ENCODE results near the gene SEMA5A. TPM values are rescaled to one million over a fixed set of nuclear protein-coding genes. Genes with fewer than 3 reads are reported as not detected.

The SEMA5A gene
- total RNA-seq, 2 donors from 2014 or later = not detected

GRCh38 chr5:9515436-9515835 is 30.4 kb downstream of the SEMA5A start:
- H3K36me3 Mint-ChIP-seq = no peaks in the 10 kb centered on the region
- peaks cover 6% of the 10 kb centered on the region for H3K9me3 Mint-ChIP-seq
- no peak overlapping the region for H3K27ac Mint-ChIP-seq
- H3K4me3 Mint-ChIP-seq = no peak overlapping the region
- no peaks in the 10 kb centered on the region for H3K27me3 Mint-ChIP-seq
- no peak for ATAC-seq
- DNase-seq (ENCODE audit: low spot score) = no peak
- no peaks in the 10 kb centered on the region for H3K4me1 Mint-ChIP-seq (ENCODE audit: low read depth in 2 of 2)

GRCh38 chr5:9514968-9515367 is 30.9 kb downstream of the SEMA5A start:
- no peak for DNase-seq (ENCODE audit: low spot score)
- Mint-ChIP-seq H3K4me3 (no peak overlapping the region), H3K9me3 (peaks cover 6% of the 10 kb centered on the region), H3K27ac (no peak overlapping the region), H3K27me3 (no peaks in the 10 kb centered on the region), H3K4me1 (ENCODE audit: low read depth in 2 of 2) (no peaks in the 10 kb centered on the region), H3K36me3 (no peaks in the 10 kb centered on the region)
- ATAC-seq = no peak

- no peaks in the 10 kb centered on the region for H3K27me3 Mint-ChIP-seq
- H3K4me1 Mint-ChIP-seq (ENCODE audit: low read depth in 2 of 2) = no peaks in the 10 kb centered on the region
- H3K27ac Mint-ChIP-seq = no peak overlapping the region
- DNase-seq (ENCODE audit: low spot score) (no peak), ATAC-seq (no peak)
- H3K36me3 Mint-ChIP-seq = no peaks in the 10 kb centered on the region
- peaks cover 4% of the 10 kb centered on the region for H3K9me3 Mint-ChIP-seq
- no peak overlapping the region for H3K4me3 Mint-ChIP-seq
Measured at GRCh38 chr5:9513827-9514226, 32.0 kb downstream of the SEMA5A start.

GRCh38 chr5:9512457-9512856 is 33.4 kb downstream of the SEMA5A start:
- no peak overlapping the region for H3K27ac Mint-ChIP-seq
- H3K36me3 Mint-ChIP-seq = no peaks in the 10 kb centered on the region
- DNase-seq (ENCODE audit: low spot score) = no peak
- no peaks in the 10 kb centered on the region for H3K27me3 Mint-ChIP-seq
- H3K4me3 Mint-ChIP-seq = no peak overlapping the region
- no peaks in the 10 kb centered on the region for H3K4me1 Mint-ChIP-seq (ENCODE audit: low read depth in 2 of 2)
- no peak for ATAC-seq
- H3K9me3 Mint-ChIP-seq = peaks cover 12% of the 10 kb centered on the region

GRCh38 chr5:9507974-9508373 is 37.9 kb downstream of the SEMA5A start:
- H3K27me3 Mint-ChIP-seq = no peaks in the 10 kb centered on the region
- ATAC-seq (no peak), DNase-seq (ENCODE audit: low spot score) (no peak)
- H3K4me3 Mint-ChIP-seq = no peak overlapping the region
- H3K36me3 Mint-ChIP-seq = no peaks in the 10 kb centered on the region
- no peak overlapping the region for H3K27ac Mint-ChIP-seq
- H3K4me1 Mint-ChIP-seq (ENCODE audit: low read depth in 2 of 2) = no peaks in the 10 kb centered on the region
- peaks cover 8% of the 10 kb centered on the region for H3K9me3 Mint-ChIP-seq

GRCh38 chr5:9505225-9505624 is 40.6 kb downstream of the SEMA5A start:
- H3K27me3 Mint-ChIP-seq = no peaks in the 10 kb centered on the region
- peaks cover 8% of the 10 kb centered on the region for H3K9me3 Mint-ChIP-seq
- H3K4me1 Mint-ChIP-seq (ENCODE audit: low read depth in 2 of 2) = no peaks in the 10 kb centered on the region
- no peak overlapping the region for H3K27ac Mint-ChIP-seq
- H3K4me3 Mint-ChIP-seq = no peak overlapping the region
- H3K36me3 Mint-ChIP-seq = no peaks in the 10 kb centered on the region
- ATAC-seq (no peak), DNase-seq (ENCODE audit: low spot score) (no peak)

GRCh38 chr5:9502864-9503263 is 43.0 kb downstream of the SEMA5A start:
- Mint-ChIP-seq H3K4me3 (no peak overlapping the region), H3K36me3 (no peaks in the 10 kb centered on the region), H3K4me1 (ENCODE audit: low read depth in 2 of 2) (no peaks in the 10 kb centered on the region), H3K27me3 (no peaks in the 10 kb centered on the region), H3K27ac (no peak overlapping the region), H3K9me3 (no peaks in the 10 kb centered on the region)
- DNase-seq (ENCODE audit: low spot score) (no peak), ATAC-seq (no peak)

- H3K27ac Mint-ChIP-seq = no peak overlapping the region
- no peaks in the 10 kb centered on the region for H3K4me1 Mint-ChIP-seq (ENCODE audit: low read depth in 2 of 2)
- DNase-seq (ENCODE audit: low spot score) = no peak
- H3K36me3 Mint-ChIP-seq = no peaks in the 10 kb centered on the region
- H3K9me3 Mint-ChIP-seq = no peaks in the 10 kb centered on the region
- no peak overlapping the region for H3K4me3 Mint-ChIP-seq
- ATAC-seq = no peak
- H3K27me3 Mint-ChIP-seq = no peaks in the 10 kb centered on the region
Measured at GRCh38 chr5:9502050-9502834, 43.6 kb downstream of the SEMA5A start.

GRCh38 chr5:9500625-9501024 is 45.2 kb downstream of the SEMA5A start:
- Mint-ChIP-seq H3K36me3 (no peaks in the 10 kb centered on the region), H3K27me3 (no peaks in the 10 kb centered on the region), H3K27ac (no peak overlapping the region), H3K4me3 (no peak overlapping the region), H3K4me1 (ENCODE audit: low read depth in 2 of 2) (no peaks in the 10 kb centered on the region), H3K9me3 (no peaks in the 10 kb centered on the region)
- ATAC-seq (no peak), DNase-seq (ENCODE audit: low spot score) (no peak)

- no peak overlapping the region for H3K4me3 Mint-ChIP-seq
- H3K27me3 Mint-ChIP-seq = no peaks in the 10 kb centered on the region
- H3K36me3 Mint-ChIP-seq = no peaks in the 10 kb centered on the region
- DNase-seq (ENCODE audit: low spot score) (no peak), ATAC-seq (no peak)
- H3K4me1 Mint-ChIP-seq (ENCODE audit: low read depth in 2 of 2) = no peaks in the 10 kb centered on the region
- no peak overlapping the region for H3K27ac Mint-ChIP-seq
- no peaks in the 10 kb centered on the region for H3K9me3 Mint-ChIP-seq
Measured at GRCh38 chr5:9500193-9500592, 45.7 kb downstream of the SEMA5A start.

- H3K4me3 Mint-ChIP-seq = no peak overlapping the region
- no peaks in the 10 kb centered on the region for H3K27me3 Mint-ChIP-seq
- H3K27ac Mint-ChIP-seq = no peak overlapping the region
- DNase-seq (ENCODE audit: low spot score) (no peak), ATAC-seq (no peak)
- no peaks in the 10 kb centered on the region for H3K36me3 Mint-ChIP-seq
- H3K4me1 Mint-ChIP-seq (ENCODE audit: low read depth in 2 of 2) = no peaks in the 10 kb centered on the region
- no peaks in the 10 kb centered on the region for H3K9me3 Mint-ChIP-seq
Measured at GRCh38 chr5:9499498-9499876, 46.4 kb downstream of the SEMA5A start.

- DNase-seq (ENCODE audit: low spot score) = no peak
- Mint-ChIP-seq H3K4me3 (no peak overlapping the region), H3K4me1 (ENCODE audit: low read depth in 2 of 2) (no peaks in the 10 kb centered on the region), H3K9me3 (no peaks in the 10 kb centered on the region), H3K36me3 (no peaks in the 10 kb centered on the region), H3K27me3 (no peaks in the 10 kb centered on the region), H3K27ac (no peak overlapping the region)
- no peak for ATAC-seq
Measured at GRCh38 chr5:9498541-9499497, 47.1 kb downstream of the SEMA5A start.

- no peaks in the 10 kb centered on the region for H3K27me3 Mint-ChIP-seq
- DNase-seq (ENCODE audit: low spot score) (no peak), ATAC-seq (no peak)
- no peak overlapping the region for H3K4me3 Mint-ChIP-seq
- H3K4me1 Mint-ChIP-seq (ENCODE audit: low read depth in 2 of 2) = no peaks in the 10 kb centered on the region
- H3K27ac Mint-ChIP-seq = no peak overlapping the region
- no peaks in the 10 kb centered on the region for H3K36me3 Mint-ChIP-seq
- H3K9me3 Mint-ChIP-seq = no peaks in the 10 kb centered on the region
Measured at GRCh38 chr5:9497347-9497746, 48.5 kb downstream of the SEMA5A start.

- Mint-ChIP-seq H3K27ac (no peak overlapping the region), H3K9me3 (peaks cover 2% of the 10 kb centered on the region), H3K27me3 (no peaks in the 10 kb centered on the region), H3K4me3 (no peak overlapping the region), H3K36me3 (no peaks in the 10 kb centered on the region), H3K4me1 (ENCODE audit: low read depth in 2 of 2) (no peaks in the 10 kb centered on the region)
- ATAC-seq (no peak), DNase-seq (ENCODE audit: low spot score) (no peak)
Measured at GRCh38 chr5:9496801-9497200, 49.1 kb downstream of the SEMA5A start.

Data from natural killer cell treated with Interleukin-12 subunit alpha and Interleukin-12 subunit beta and Interleukin-15 and Interleukin-18, amount 100 ng/mL, for 72 hours (primary cell).